GM12878 (cell line): Measurements from ENCODE around the gene ATP1A1. TPM values are rescaled to one million over a fixed set of nuclear protein-coding genes. Genes with fewer than 3 reads are reported as not detected.

Experiments
- ATAC-seq: fragments of 200-7000 bp; cut with Tn5 transposase; 3 replicates; pipeline ENCODE4 v1.9.1; 2020; ENCODE audit warnings: mild to moderate bottlenecking, moderate library complexity
- BruUV-seq: library from RNA; stranded (reverse); fragments of 400-500 nt; replicated peaks from 2 replicates; lab custom pipeline; 2021; lab: Mats Ljungman, UMichigan
- CTCF ChIA-PET: fragments of 300-600 bp; sonication (Branson Sonifier 250); formaldehyde crosslinking; extraction: SDS; loops from one replicate; lab custom pipeline; 2021; ENCODE audit warnings: inconsistent platforms; lab: Yijun Ruan, JAX
- POLR2A ChIA-PET: fragments of 350-600 bp; formaldehyde crosslinking; extraction: SDS; loops from one replicate; lab custom pipeline; 2021; ENCODE audit warnings: inconsistent platforms; lab: Charles Lee
- RAD21 ChIA-PET: fragments of 300-600 bp; sonication (Branson Sonifier 250); formaldehyde crosslinking; loops from one replicate; lab custom pipeline; 2023; ENCODE audit warnings: antibody characterized with exemption; ENCODE audit not compliant: unreplicated experiment; lab: Charles Lee
- SMC1A ChIA-PET: fragments of 300-600 bp; sonication (Branson Sonifier 250); formaldehyde crosslinking; loops from one replicate; lab custom pipeline; 2023; ENCODE audit not compliant: unreplicated experiment, uncharacterized antibody; lab: Charles Lee
- DNase-seq: peaks from one replicate; pipeline ENCODE4 v3.0.0-alpha.2; 2011; ENCODE audit warnings: low read depth, low spot score
- FAIRE-seq: peaks from 3 replicates; lab custom pipeline; 2011; peaks lifted over from hg19 to GRCh38; lab: Jason Lieb, UNC
- H2AFZ ChIP-seq: 2 replicates; pipeline ENCODE4 v1.6.0; 2011; ENCODE audit warnings: low read depth, low read length, control low read depth; ENCODE audit not compliant: control insufficient read depth
- H3K27ac ChIP-seq: 2 replicates; pipeline ENCODE4 v1.5.1; 2011; ENCODE audit warnings: control low read depth; ENCODE audit not compliant: control insufficient read depth, insufficient read depth
- H3K27me3 ChIP-seq, 2 experiments: replicated peaks in 1 of 2; 2 replicates each; pipeline versions ENCODE4 v1.6.0 to v1.6.1; 2011; ENCODE audit warnings: low read length in 1 of 2; ENCODE audit not compliant: control insufficient read depth in 2 of 2, insufficient read depth in 2 of 2
- H3K36me3 ChIP-seq, 2 experiments: 2 replicates each; pipeline ENCODE4 v1.5.1; 2011; ENCODE audit warnings: low read length in 1 of 2; ENCODE audit not compliant: control insufficient read depth in 2 of 2, insufficient read depth in 2 of 2
- H3K4me1 ChIP-seq: 2 replicates; pipeline ENCODE4 v1.6.1; 2011; ENCODE audit warnings: mild to moderate bottlenecking, low read length, moderate library complexity, mixed read lengths; ENCODE audit not compliant: control insufficient read depth, insufficient read depth
- H3K4me2 ChIP-seq: 2 replicates; pipeline ENCODE4 v1.6.0; 2011; ENCODE audit warnings: control low read depth; ENCODE audit not compliant: control insufficient read depth, insufficient read depth
- H3K4me3 ChIP-seq: fragments of 200-600 bp; sonication (generic); 2 replicates; pipeline ENCODE4 v1.5.1; 2016
- H3K79me2 ChIP-seq: 2 replicates; pipeline ENCODE4 v1.6.0; 2011; ENCODE audit warnings: low read length; ENCODE audit not compliant: control insufficient read depth, insufficient read depth
- H3K9ac ChIP-seq: 2 replicates; pipeline ENCODE4 v1.8.0; 2011; ENCODE audit warnings: low read length, control low read depth, mixed read lengths; ENCODE audit not compliant: control insufficient read depth, insufficient read depth
- H3K9me3 ChIP-seq: replicated peaks from 3 replicates; pipeline ENCODE4 v1.5.1; 2011; ENCODE audit warnings: mild to moderate bottlenecking, low read length; ENCODE audit not compliant: control insufficient read depth, insufficient read depth
- H4K20me1 ChIP-seq: 2 replicates; pipeline ENCODE4 v1.6.0; 2011; ENCODE audit not compliant: control insufficient read depth, insufficient read depth
- GABPA ChIP-seq: IDR thresholded peaks from 2 replicates; pipeline ENCODE4 v1.6.1; 2014; ENCODE audit warnings: antibody characterized with exemption, low read depth, mild to moderate bottlenecking, inconsistent platforms
- KDM1A ChIP-seq: fragments of 200-600 bp; sonication (generic); IDR thresholded peaks from 2 replicates; pipeline ENCODE4 v1.6.1; 2016; ENCODE audit warnings: borderline replicate concordance
- SPI1 ChIP-seq: IDR thresholded peaks from 2 replicates; pipeline ENCODE4 v1.6.1; 2011; ENCODE audit warnings: low read depth, mild to moderate bottlenecking, low read length, moderate library complexity, borderline replicate concordance; ENCODE audit not compliant: insufficient read depth
- USF1 ChIP-seq: IDR thresholded peaks from 2 replicates; pipeline ENCODE4 v1.6.1; 2011; ENCODE audit warnings: borderline replicate concordance, low read depth, mild to moderate bottlenecking, moderate library complexity, mixed read lengths, low read length; ENCODE audit not compliant: insufficient read depth; ENCODE audit errors: extremely low read length
- ZBTB33 ChIP-seq: fragments of 450-650 bp; IDR thresholded peaks from 2 replicates; pipeline ENCODE4 v1.6.1; 2017; ENCODE audit warnings: mild to moderate bottlenecking
- WGBS: methylation state at CpG from one replicate; pipeline ENCODE4 v1.1.6; 2016; ENCODE audit warnings: low lambda C conversion rate; ENCODE audit not compliant: insufficient replicate concordance, insufficient coverage; ENCODE audit errors: missing lambda C conversion rate; 5-methylcytosine and 5-hydroxymethylcytosine counted together
- in situ Hi-C: fragments of 300-500 bp; cut with MboI; formaldehyde crosslinking; loops from 9 replicates; pipeline ENCODE4 v1.14.3; 2018; ENCODE audit warnings: mixed read lengths
- intact Hi-C: fragments of 100-400 bp; cut with micrococcal nuclease; formaldehyde crosslinking; loops from one replicate; pipeline ENCODE4 v1.14.2; 2022; ENCODE audit not compliant: unreplicated experiment
- polyA plus RNA-seq, 11 experiments: library from polyadenylated mRNA; depleted of rRNA in 4 of 11; unstranded in 6 of 11; stranded (reverse) in 5 of 11; fragments of >200 nt; fragmentation: Nextera tagmentation in 4 of 11; fragmentation: Illumina TruSeq in 1 of 11; extraction: Ambion mirVana in 4 of 11; extraction: Trizol in 1 of 11; gene quantifications; 1 replicate in 1 of 11; 2 replicates in 10 of 11; pipeline versions ENCODE4 v1.2.1 to v1.2.3, GENCODE V29; 2011 to 2016; ENCODE audit warnings: inconsistent platforms in 2 of 11, missing spikeins in 2 of 11, low read depth in 1 of 11
- total RNA-seq, 4 experiments: library from RNA; depleted of rRNA in 3 of 4; stranded (reverse); fragments of >200 nt in 3 of 4; fragmentation: Illumina TruSeq in 1 of 4; extraction: Trizol in 1 of 4; gene quantifications; 2 replicates each; pipeline versions ENCODE4 v1.2.1 to v1.2.3, GENCODE V29; 2013 to 2021
- TF ChIP-seq, protein P1 (sequence below): fragments of 450-650 bp; IDR thresholded peaks from 2 replicates; pipeline ENCODE4 v1.6.1; 2017; ENCODE audit warnings: mild to moderate bottlenecking, moderate library complexity

Gene ATP1A1
- total and polyA plus RNA-seq, 10 of the 15 experiments (the other 5 are each of a cell fraction or from before 2014, with no cell fraction given): 113 to 566 (median 313) TPM

- BruUV-seq: no TSS peak
- in situ Hi-C loops: no loop called here
- no peak for ATAC-seq
- FAIRE-seq: no peak
- intact Hi-C loops: no loop called here
- H3K79me2 ChIP-seq: no peaks in the 10 kb centered on the region
- H3K9ac ChIP-seq: no peak overlapping the region
- no peak overlapping the region for H2AFZ ChIP-seq
- DNase-seq: no peak
- no peak overlapping the region for H3K27ac ChIP-seq
- TF ChIP-seq KDM1A (no peak), SPI1 (no peak), ZBTB33 (no peak), GABPA (no peak), USF1 (no peak)
- TF ChIP-seq, protein P1, sequence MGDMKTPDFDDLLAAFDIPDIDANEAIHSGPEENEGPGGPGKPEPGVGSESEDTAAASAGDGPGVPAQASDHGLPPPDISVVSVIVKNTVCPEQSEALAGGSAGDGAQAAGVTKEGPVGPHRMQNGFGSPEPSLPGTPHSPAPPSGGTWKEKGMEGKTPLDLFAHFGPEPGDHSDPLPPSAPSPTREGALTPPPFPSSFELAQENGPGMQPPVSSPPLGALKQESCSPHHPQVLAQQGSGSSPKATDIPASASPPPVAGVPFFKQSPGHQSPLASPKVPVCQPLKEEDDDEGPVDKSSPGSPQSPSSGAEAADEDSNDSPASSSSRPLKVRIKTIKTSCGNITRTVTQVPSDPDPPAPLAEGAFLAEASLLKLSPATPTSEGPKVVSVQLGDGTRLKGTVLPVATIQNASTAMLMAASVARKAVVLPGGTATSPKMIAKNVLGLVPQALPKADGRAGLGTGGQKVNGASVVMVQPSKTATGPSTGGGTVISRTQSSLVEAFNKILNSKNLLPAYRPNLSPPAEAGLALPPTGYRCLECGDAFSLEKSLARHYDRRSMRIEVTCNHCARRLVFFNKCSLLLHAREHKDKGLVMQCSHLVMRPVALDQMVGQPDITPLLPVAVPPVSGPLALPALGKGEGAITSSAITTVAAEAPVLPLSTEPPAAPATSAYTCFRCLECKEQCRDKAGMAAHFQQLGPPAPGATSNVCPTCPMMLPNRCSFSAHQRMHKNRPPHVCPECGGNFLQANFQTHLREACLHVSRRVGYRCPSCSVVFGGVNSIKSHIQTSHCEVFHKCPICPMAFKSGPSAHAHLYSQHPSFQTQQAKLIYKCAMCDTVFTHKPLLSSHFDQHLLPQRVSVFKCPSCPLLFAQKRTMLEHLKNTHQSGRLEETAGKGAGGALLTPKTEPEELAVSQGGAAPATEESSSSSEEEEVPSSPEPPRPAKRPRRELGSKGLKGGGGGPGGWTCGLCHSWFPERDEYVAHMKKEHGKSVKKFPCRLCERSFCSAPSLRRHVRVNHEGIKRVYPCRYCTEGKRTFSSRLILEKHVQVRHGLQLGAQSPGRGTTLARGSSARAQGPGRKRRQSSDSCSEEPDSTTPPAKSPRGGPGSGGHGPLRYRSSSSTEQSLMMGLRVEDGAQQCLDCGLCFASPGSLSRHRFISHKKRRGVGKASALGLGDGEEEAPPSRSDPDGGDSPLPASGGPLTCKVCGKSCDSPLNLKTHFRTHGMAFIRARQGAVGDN: no peak
- H3K4me3 ChIP-seq: no peak overlapping the region
- H3K27me3 ChIP-seq: no peaks in the 10 kb centered on the region
- POLR2A ChIA-PET: no interaction called here
- 40% methylated on average over 7 of the region's 7 CpGs for WGBS
- no peaks in the 10 kb centered on the region for H3K9me3 ChIP-seq
- H4K20me1 ChIP-seq: no peaks in the 10 kb centered on the region
- no peaks in the 10 kb centered on the region for H3K36me3 ChIP-seq
- RAD21 ChIA-PET: interaction anchor here (0.6 to 1.4 kb wide), 3 partner anchors 50 to 680 kb away, joined by 3 to 4 read pairs (median 3); no protein-coding TSS in a partner anchor
- H3K4me2 ChIP-seq: no peak overlapping the region
- H3K4me1 ChIP-seq: no peaks in the 10 kb centered on the region
- SMC1A ChIA-PET: no interaction called here
- CTCF ChIA-PET: interaction anchor here (0.8 to 1.1 kb wide), 2 partner anchors 36 to 37 kb away, joined by 3 to 4 read pairs; no protein-coding TSS in a partner anchor
Measured at GRCh38 chr1:116448785-116449385, 75.8 kb downstream of the ATP1A1 start.
